Measurements from ENCODE around the gene WIPI1. TPM values are rescaled to one million over a fixed set of nuclear protein-coding genes. Genes with fewer than 3 reads are reported as not detected.

WIPI1 gene
- polyA plus RNA-seq, 2 of the 4 experiments (the other 2 are of a cell fraction), result 9.5 to 19.7 TPM

DNA sequence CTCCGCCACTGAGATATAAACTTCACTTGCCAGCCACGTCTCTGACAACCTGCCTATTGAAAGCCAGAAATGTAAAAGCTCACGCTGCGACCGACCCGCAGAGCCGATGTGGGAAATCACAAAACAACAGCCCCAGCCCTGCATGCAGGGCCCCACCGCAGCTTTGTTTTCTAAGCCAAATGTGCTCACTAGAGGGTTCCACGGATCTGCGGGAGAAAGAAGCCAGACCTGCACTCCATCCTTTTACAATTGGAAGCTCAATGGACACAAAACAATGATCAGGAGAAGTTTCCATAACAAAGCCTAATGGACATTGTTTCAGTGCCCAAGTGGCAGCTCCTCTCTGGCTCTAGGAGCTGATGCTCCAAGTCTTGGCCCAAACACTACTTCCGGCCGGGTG, 33.1 kb downstream of the WIPI1 start:
- DNase-seq (ENCODE audit: low read depth in 1 of 2, low spot score in 1 of 2), result no peak
- Histone ChIP-seq H3K27ac (no peak overlapping the region), H3K9me3 (no peaks in the 10 kb centered on the region), H3K4me1 (no peaks in the 10 kb centered on the region), H3K4me2 (no peak overlapping the region), H3K4me3 (no peak overlapping the region)
- CTCF ChIA-PET, result interaction anchor here (0.6 to 2.6 kb wide), 5 partner anchors 9 to 161 kb away, joined by 3 to 18 read pairs (median 7); no protein-coding TSS in a partner anchor
- ATAC-seq, result no peak
- 87% methylated on average over 12 of the region's 12 CpGs for WGBS (ENCODE audit: missing lambda C conversion rate)
- POLR2A ChIA-PET, result no interaction called here
- FAIRE-seq, result no peak
- TF ChIP-seq FOSB (CRISPR knock-in tag; IDR thresholded peaks at IDR 0.05), result no peak
- no peak for TF ChIP-seq RAD21 (conservative IDR thresholded peaks at IDR 0.05 in 1 of 2, IDR thresholded peaks at IDR 0.05 in 1 of 2)
- TF ChIP-seq, protein P1, sequence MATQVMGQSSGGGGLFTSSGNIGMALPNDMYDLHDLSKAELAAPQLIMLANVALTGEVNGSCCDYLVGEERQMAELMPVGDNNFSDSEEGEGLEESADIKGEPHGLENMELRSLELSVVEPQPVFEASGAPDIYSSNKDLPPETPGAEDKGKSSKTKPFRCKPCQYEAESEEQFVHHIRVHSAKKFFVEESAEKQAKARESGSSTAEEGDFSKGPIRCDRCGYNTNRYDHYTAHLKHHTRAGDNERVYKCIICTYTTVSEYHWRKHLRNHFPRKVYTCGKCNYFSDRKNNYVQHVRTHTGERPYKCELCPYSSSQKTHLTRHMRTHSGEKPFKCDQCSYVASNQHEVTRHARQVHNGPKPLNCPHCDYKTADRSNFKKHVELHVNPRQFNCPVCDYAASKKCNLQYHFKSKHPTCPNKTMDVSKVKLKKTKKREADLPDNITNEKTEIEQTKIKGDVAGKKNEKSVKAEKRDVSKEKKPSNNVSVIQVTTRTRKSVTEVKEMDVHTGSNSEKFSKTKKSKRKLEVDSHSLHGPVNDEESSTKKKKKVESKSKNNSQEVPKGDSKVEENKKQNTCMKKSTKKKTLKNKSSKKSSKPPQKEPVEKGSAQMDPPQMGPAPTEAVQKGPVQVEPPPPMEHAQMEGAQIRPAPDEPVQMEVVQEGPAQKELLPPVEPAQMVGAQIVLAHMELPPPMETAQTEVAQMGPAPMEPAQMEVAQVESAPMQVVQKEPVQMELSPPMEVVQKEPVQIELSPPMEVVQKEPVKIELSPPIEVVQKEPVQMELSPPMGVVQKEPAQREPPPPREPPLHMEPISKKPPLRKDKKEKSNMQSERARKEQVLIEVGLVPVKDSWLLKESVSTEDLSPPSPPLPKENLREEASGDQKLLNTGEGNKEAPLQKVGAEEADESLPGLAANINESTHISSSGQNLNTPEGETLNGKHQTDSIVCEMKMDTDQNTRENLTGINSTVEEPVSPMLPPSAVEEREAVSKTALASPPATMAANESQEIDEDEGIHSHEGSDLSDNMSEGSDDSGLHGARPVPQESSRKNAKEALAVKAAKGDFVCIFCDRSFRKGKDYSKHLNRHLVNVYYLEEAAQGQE (IDR thresholded peaks at IDR 0.05), result no peak
- TF ChIP-seq, protein P2, sequence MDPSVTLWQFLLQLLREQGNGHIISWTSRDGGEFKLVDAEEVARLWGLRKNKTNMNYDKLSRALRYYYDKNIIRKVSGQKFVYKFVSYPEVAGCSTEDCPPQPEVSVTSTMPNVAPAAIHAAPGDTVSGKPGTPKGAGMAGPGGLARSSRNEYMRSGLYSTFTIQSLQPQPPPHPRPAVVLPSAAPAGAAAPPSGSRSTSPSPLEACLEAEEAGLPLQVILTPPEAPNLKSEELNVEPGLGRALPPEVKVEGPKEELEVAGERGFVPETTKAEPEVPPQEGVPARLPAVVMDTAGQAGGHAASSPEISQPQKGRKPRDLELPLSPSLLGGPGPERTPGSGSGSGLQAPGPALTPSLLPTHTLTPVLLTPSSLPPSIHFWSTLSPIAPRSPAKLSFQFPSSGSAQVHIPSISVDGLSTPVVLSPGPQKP (IDR thresholded peaks at IDR 0.05; ENCODE audit: low read depth, low read length), result no peak
- no peak for TF ChIP-seq EP300 (IDR thresholded peaks at IDR 0.05)
- no peak for TF ChIP-seq NR3C1 (IDR thresholded peaks at IDR 0.05)
- TF ChIP-seq SMC3 (IDR thresholded peaks at IDR 0.05), result no peak
- TF ChIP-seq ZC3H11A (IDR thresholded peaks at IDR 0.05), result no peak
- TF ChIP-seq, protein P3, sequence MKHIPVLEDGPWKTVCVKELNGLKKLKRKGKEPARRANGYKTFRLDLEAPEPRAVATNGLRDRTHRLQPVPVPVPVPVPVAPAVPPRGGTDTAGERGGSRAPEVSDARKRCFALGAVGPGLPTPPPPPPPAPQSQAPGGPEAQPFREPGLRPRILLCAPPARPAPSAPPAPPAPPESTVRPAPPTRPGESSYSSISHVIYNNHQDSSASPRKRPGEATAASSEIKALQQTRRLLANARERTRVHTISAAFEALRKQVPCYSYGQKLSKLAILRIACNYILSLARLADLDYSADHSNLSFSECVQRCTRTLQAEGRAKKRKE (CRISPR knock-in tag; IDR thresholded peaks at IDR 0.05; ENCODE audit: low read depth), result no peak
- TF ChIP-seq MAFK (IDR thresholded peaks at IDR 0.05; ENCODE audit: partially characterized antibody), result no peak
- no peak for TF ChIP-seq GATA3 (IDR thresholded peaks at IDR 0.05; ENCODE audit: borderline replicate concordance)
- TF ChIP-seq TP53 (CRISPR knock-in tag; IDR thresholded peaks at IDR 0.05), result no peak
- TF ChIP-seq MAZ (IDR thresholded peaks at IDR 0.05; ENCODE audit: borderline replicate concordance, low read depth, low read length), result no peak
- no peak for TF ChIP-seq HDAC2 (IDR thresholded peaks at IDR 0.05)
- TF ChIP-seq RCOR1 (IDR thresholded peaks at IDR 0.05; ENCODE audit: low read depth, low read length), result no peak
- TF ChIP-seq, protein P4, sequence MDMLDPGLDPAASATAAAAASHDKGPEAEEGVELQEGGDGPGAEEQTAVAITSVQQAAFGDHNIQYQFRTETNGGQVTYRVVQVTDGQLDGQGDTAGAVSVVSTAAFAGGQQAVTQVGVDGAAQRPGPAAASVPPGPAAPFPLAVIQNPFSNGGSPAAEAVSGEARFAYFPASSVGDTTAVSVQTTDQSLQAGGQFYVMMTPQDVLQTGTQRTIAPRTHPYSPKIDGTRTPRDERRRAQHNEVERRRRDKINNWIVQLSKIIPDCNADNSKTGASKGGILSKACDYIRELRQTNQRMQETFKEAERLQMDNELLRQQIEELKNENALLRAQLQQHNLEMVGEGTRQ (IDR thresholded peaks at IDR 0.05), result no peak
- no peak for TF ChIP-seq CBX8 (IDR thresholded peaks at IDR 0.05)
- no peak for TF ChIP-seq CBX2 (IDR thresholded peaks at IDR 0.05; ENCODE audit: borderline replicate concordance, low read depth)

DNA sequence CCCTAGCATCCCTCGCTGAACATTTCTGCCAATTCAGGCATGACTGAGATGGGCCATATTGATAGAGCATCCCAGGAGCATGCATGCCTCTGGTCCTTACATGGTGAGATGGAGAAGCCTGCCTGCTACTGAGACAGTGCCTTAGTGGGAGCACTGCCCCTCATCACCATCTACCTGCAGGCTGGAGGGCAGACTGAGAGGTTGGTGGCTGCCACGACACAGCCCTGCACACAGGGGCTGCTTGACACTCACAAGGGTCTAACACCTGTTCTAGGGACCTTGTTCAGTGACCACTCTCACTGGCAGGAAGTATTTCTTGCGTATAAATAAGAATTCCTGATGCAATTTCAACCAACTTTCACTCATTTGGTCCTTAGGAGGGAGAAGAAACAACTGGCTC, 34.0 kb downstream of the WIPI1 start:
- FAIRE-seq (no peak), DNase-seq (ENCODE audit: low read depth in 1 of 2, low spot score in 1 of 2) (no peak), ATAC-seq (no peak)
- Histone ChIP-seq H3K27ac (no peak overlapping the region), H3K4me1 (no peaks in the 10 kb centered on the region), H3K9me3 (no peaks in the 10 kb centered on the region), H3K4me2 (no peak overlapping the region), H3K4me3 (no peak overlapping the region)
- 44% methylated on average over 3 of the region's 3 CpGs for WGBS (ENCODE audit: missing lambda C conversion rate)
- TF ChIP-seq ESRRA (IDR thresholded peaks at IDR 0.05; ENCODE audit: borderline replicate concordance, low read length) (no peak), HEYL (CRISPR knock-in tag; IDR thresholded peaks at IDR 0.05) (no peak), CBX2 (IDR thresholded peaks at IDR 0.05; ENCODE audit: borderline replicate concordance, low read depth) (no peak), CHD4 (IDR thresholded peaks at IDR 0.05; ENCODE audit: borderline replicate concordance) (no peak), ZC3H11A (IDR thresholded peaks at IDR 0.05) (no peak), EHF (CRISPR knock-in tag; IDR thresholded peaks at IDR 0.05) (no peak), SREBF2 (IDR thresholded peaks at IDR 0.05) (no peak), POLR2AphosphoS2 (conservative IDR thresholded peaks at IDR 0.05; ENCODE audit: low read length) (no peak), POLR2A (IDR thresholded peaks at IDR 0.05; ENCODE audit: low read length) (no peak), TP53 (CRISPR knock-in tag; IDR thresholded peaks at IDR 0.05) (no peak)
- TF ChIP-seq, protein P2 (IDR thresholded peaks at IDR 0.05; ENCODE audit: low read depth, low read length), result no peak
- TF ChIP-seq, protein P4 (IDR thresholded peaks at IDR 0.05), result no peak
- POLR2A ChIA-PET, result no interaction called here
- CTCF ChIA-PET, result interaction anchor here (1.2 to 1.6 kb wide), 3 partner anchors 13 to 43 kb away, joined by 4 to 9 read pairs (median 8); no protein-coding TSS in a partner anchor
